GM21390 (cell line): Measurements from ENCODE around the gene GDI2.
A peak's percentile ranks its signal among the peaks of the same experiment; 100 is the strongest.
"Not testable (repeated sequence)": the region's sequence is repeated elsewhere in the genome, so short reads cannot be mapped to it uniquely, and the experiment has no call there.

ENCODE experiments used
- ATAC-seq: cut with Tn5 transposase; IDR thresholded peaks from one replicate; pipeline ENCODE4 v1.9.1; 2021; ENCODE audit not compliant: unreplicated experiment

Gene GDI2

GRCh38 chr10:5828725-5829124 lies 15.5 kb upstream of the GDI2 start:
- no peak for ATAC-seq

- ATAC-seq: no peak
Observed at GRCh38 chr10:5827841-5828240, 14.6 kb upstream of the GDI2 start.

GRCh38 chr10:5826511-5826910 lies 13.3 kb upstream of the GDI2 start:
- not testable (repeated sequence) for ATAC-seq

GRCh38 chr10:5818894-5819293 lies 5.7 kb upstream of the GDI2 start:
- peak; percentile 43 for ATAC-seq

GRCh38 chr10:5818048-5818331 lies 4.8 kb upstream of the GDI2 start:
- no peak for ATAC-seq

- no peak for ATAC-seq
Observed at GRCh38 chr10:5817322-5818047, 4.3 kb upstream of the GDI2 start.

GRCh38 chr10:5816170-5816569 lies 2.9 kb upstream of the GDI2 start:
- no peak for ATAC-seq

- no peak for ATAC-seq
Observed at GRCh38 chr10:5814110-5815107, 1.2 kb upstream of the GDI2 start.

- ATAC-seq: peak; percentile 23
Observed at GRCh38 chr10:5813091-5813340, 218 bp downstream of the GDI2 start.

GRCh38 chr10:5812283-5813090 lies 747 bp downstream of the GDI2 start:
- peak; percentile 21 for ATAC-seq

GRCh38 chr10:5811387-5811821 lies 1.8 kb downstream of the GDI2 start:
- ATAC-seq: no peak

GRCh38 chr10:5810225-5810624 lies 3.0 kb downstream of the GDI2 start:
- ATAC-seq: no peak

GRCh38 chr10:5809527-5810154 lies 3.6 kb downstream of the GDI2 start:
- ATAC-seq: no peak

- ATAC-seq: not testable (repeated sequence)
Observed at GRCh38 chr10:5808783-5809392, 4.3 kb downstream of the GDI2 start.

GRCh38 chr10:5806745-5807144 lies 6.5 kb downstream of the GDI2 start:
- no peak for ATAC-seq

GRCh38 chr10:5805711-5806110 lies 7.5 kb downstream of the GDI2 start:
- no peak for ATAC-seq

- ATAC-seq: no peak
Observed at GRCh38 chr10:5805260-5805659, 8.0 kb downstream of the GDI2 start.

- no peak for ATAC-seq
Observed at GRCh38 chr10:5804386-5804785, 8.8 kb downstream of the GDI2 start.

GRCh38 chr10:5800782-5801181 lies 12.5 kb downstream of the GDI2 start:
- ATAC-seq: no peak

- ATAC-seq: no peak
Observed at GRCh38 chr10:5794236-5794635, 19.0 kb downstream of the GDI2 start.

GRCh38 chr10:5789626-5790025 lies 23.6 kb downstream of the GDI2 start:
- ATAC-seq: no peak
